ENCODE measurements around the gene SRPX. TPM values are rescaled to one million over a fixed set of nuclear protein-coding genes. Genes with fewer than 3 reads are reported as not detected.

The SRPX gene
- total and polyA plus RNA-seq, 12 donors = 8.8 to 187 (median 80.0) TPM

DNA sequence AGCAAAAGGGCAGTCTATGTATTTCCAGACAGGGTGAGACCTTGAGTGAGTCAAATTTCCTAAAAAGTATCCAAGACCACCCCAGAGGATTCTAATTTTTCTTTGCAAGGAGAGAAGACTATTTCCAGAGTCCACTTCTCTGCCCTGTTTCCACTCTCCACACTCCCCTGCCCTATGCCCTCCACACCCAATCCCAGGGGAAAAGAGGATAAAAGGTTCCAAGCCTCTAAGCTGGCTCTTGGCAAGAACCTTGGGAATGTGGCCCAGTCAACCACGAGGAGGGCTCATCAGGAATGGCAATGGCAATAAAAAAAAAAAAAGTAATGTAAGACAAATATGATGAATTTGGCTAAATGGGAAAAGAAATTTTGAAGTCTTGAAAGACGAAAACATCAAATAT lies 65.9 kb downstream of the SRPX start:
- H3K4me1 ChIP-seq (replicated peaks in 1 of 2) = no peaks in the 10 kb centered on the region
- no peaks in the 10 kb centered on the region for H3K36me3 ChIP-seq (replicated peaks in 1 of 2)
- TF ChIP-seq, protein P1, sequence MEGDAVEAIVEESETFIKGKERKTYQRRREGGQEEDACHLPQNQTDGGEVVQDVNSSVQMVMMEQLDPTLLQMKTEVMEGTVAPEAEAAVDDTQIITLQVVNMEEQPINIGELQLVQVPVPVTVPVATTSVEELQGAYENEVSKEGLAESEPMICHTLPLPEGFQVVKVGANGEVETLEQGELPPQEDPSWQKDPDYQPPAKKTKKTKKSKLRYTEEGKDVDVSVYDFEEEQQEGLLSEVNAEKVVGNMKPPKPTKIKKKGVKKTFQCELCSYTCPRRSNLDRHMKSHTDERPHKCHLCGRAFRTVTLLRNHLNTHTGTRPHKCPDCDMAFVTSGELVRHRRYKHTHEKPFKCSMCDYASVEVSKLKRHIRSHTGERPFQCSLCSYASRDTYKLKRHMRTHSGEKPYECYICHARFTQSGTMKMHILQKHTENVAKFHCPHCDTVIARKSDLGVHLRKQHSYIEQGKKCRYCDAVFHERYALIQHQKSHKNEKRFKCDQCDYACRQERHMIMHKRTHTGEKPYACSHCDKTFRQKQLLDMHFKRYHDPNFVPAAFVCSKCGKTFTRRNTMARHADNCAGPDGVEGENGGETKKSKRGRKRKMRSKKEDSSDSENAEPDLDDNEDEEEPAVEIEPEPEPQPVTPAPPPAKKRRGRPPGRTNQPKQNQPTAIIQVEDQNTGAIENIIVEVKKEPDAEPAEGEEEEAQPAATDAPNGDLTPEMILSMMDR (IDR thresholded peaks at IDR 0.05) = no peak
- TF ChIP-seq POLR2A (IDR thresholded peaks at IDR 0.05) = no peak
- H3K27me3 ChIP-seq = peaks cover 5% of the 10 kb centered on the region
- H3K4me3 ChIP-seq = no peak overlapping the region
- intact Hi-C loops (cut with DNase I) = no loop called here
- no peaks in the 10 kb centered on the region for H3K9me3 ChIP-seq (replicated peaks in 1 of 3)
- WGBS, 4 donors = 38 to 57% (median 49%) methylated on average over 2 of the region's 2 CpGs
- DNase-seq = no peak
- no peak overlapping the region for H3K27ac ChIP-seq

DNA sequence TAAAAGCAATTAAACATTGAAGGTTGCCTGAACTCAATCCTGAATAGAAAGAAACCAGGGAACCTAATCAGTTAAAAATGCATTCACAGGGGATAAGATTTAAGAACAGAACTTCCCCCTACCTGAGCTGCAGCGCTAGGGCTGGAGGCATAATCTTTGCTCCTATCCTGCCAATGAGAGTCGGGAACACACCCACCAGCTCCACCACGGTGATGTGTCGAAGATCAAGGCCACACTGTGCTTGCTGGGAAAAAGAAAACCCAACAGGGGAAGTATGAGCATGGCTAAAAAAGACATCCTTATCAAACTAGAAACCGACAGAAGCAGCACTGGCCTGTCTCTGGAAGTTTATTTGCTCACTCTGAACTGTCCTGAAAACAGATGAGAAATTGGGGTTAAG lies 66.3 kb downstream of the SRPX start:
- H3K9me3 ChIP-seq (replicated peaks in 1 of 3) = no peaks in the 10 kb centered on the region
- TF ChIP-seq, protein P1 (IDR thresholded peaks at IDR 0.05) = no peak
- no peak for TF ChIP-seq POLR2A (IDR thresholded peaks at IDR 0.05)
- H3K27ac ChIP-seq = no peak overlapping the region
- 37 to 54% (median 44%) methylated on average over 5 of the region's 5 CpGs for WGBS, 4 donors
- H3K36me3 ChIP-seq (replicated peaks in 1 of 2) = no peaks in the 10 kb centered on the region
- intact Hi-C loops (cut with DNase I) = no loop called here
- no peak overlapping the region for H3K4me3 ChIP-seq
- H3K4me1 ChIP-seq (replicated peaks in 1 of 2) = no peaks in the 10 kb centered on the region
- H3K27me3 ChIP-seq = peaks cover under 1% of the 10 kb centered on the region
- peak in 2 of 7 donors; percentile 24 to 30 for DNase-seq

GRCh38 chrX:38151441-38151840 lies 69.2 kb downstream of the SRPX start:
- Histone ChIP-seq H3K9me3 (replicated peaks in 1 of 3) (no peaks in the 10 kb centered on the region), H3K4me3 (no peak overlapping the region), H3K27ac (no peak overlapping the region), H3K36me3 (replicated peaks in 1 of 2) (no peaks in the 10 kb centered on the region), H3K4me1 (replicated peaks in 1 of 2) (no peaks in the 10 kb centered on the region), H3K27me3 (peaks cover 6% of the 10 kb centered on the region)
- TF ChIP-seq, protein P1 (IDR thresholded peaks at IDR 0.05) = no peak
- no peak for TF ChIP-seq POLR2A (IDR thresholded peaks at IDR 0.05)
- 66 to 95% (median 88%) methylated on average over 5 of the region's 5 CpGs for WGBS, 4 donors
- intact Hi-C loops (cut with DNase I) = no loop called here
- no peak for DNase-seq

GRCh38 chrX:38150993-38151392 lies 69.7 kb downstream of the SRPX start:
- no peak for DNase-seq
- intact Hi-C loops (cut with DNase I) = no loop called here

More at GRCh38 chrX:38150993-38151392, 69.7 kb downstream of the SRPX start:
- Histone ChIP-seq H3K9me3 (replicated peaks in 1 of 3) (no peaks in the 10 kb centered on the region), H3K27me3 (peaks cover 6% of the 10 kb centered on the region), H3K4me1 (replicated peaks in 1 of 2) (no peaks in the 10 kb centered on the region), H3K4me3 (no peak overlapping the region), H3K36me3 (replicated peaks in 1 of 2) (no peaks in the 10 kb centered on the region), H3K27ac (no peak overlapping the region)
- 64 to 94% (median 78%) methylated on average over 4 of the region's 4 CpGs for WGBS, 4 donors
- TF ChIP-seq, protein P1 (IDR thresholded peaks at IDR 0.05) = no peak
- no peak for TF ChIP-seq POLR2A (IDR thresholded peaks at IDR 0.05)
